ENCODE results near the gene PITX2. TPM values are rescaled to one million over a fixed set of nuclear protein-coding genes. Genes with fewer than 3 reads are reported as not detected.

The PITX2 gene
- polyA plus RNA-seq, 4 donors, result 6.5 to 34.3 (median 11.0) TPM

- FAIRE-seq (no peak), DNase-seq (peak in 1 of 2 donors; percentile 45)
- 17 to 38% (median 28%) methylated on average over 23 of the region's 23 CpGs for WGBS, 3 donors
- Histone ChIP-seq H3K4me3 (ENCODE audit: low read depth in 1 of 3, low read length in 3 of 3) (peak overlapping the region in 2 of 3 donors; percentile 25 to 39), H3K36me3 (ENCODE audit: control insufficient read depth in 3 of 3, insufficient read depth in 2 of 3, low read depth in 1 of 3, low read length in 3 of 3) (peaks cover 0 to 9% (median 0%) of the 10 kb centered on the region in 3 donors), H3K27me3 (ENCODE audit: control insufficient read depth in 3 of 3, insufficient read depth in 3 of 3, low read length in 3 of 3) (peaks cover 0 to 65% (median 43%) of the 10 kb centered on the region in 3 donors), H3K27ac (ENCODE audit: low read depth in 1 of 3, low read length in 2 of 3) (peak overlapping the region in 1 of 3 donors; percentile 13), H3K4me1 (ENCODE audit: control insufficient read depth in 3 of 3, insufficient read depth in 2 of 3, low read depth in 1 of 3, low read length in 2 of 3) (peaks cover 0 to 11% (median 0%) of the 10 kb centered on the region in 3 donors), H3K9me3 (ENCODE audit: control insufficient read depth in 2 of 2, insufficient read depth in 1 of 2, low read depth in 1 of 2, low read length in 1 of 2) (no peaks in the 10 kb centered on the region)
Measured at GRCh38 chr4:110612631-110613269, 10.1 kb downstream of the PITX2 start.

- peaks cover 0 to 9% (median 0%) of the 10 kb centered on the region in 3 donors for H3K36me3 ChIP-seq (ENCODE audit: control insufficient read depth in 3 of 3, insufficient read depth in 2 of 3, low read depth in 1 of 3, low read length in 3 of 3)
- FAIRE-seq (no peak), DNase-seq (no peak)
- peaks cover 0 to 11% (median 0%) of the 10 kb centered on the region in 3 donors for H3K4me1 ChIP-seq (ENCODE audit: control insufficient read depth in 3 of 3, insufficient read depth in 2 of 3, low read depth in 1 of 3, low read length in 2 of 3)
- peak overlapping the region in 2 of 3 donors; percentile 39 to 41 for H3K4me3 ChIP-seq (ENCODE audit: low read depth in 1 of 3, low read length in 3 of 3)
- peak overlapping the region in 2 of 3 donors; percentile 71 to 78 for H3K27ac ChIP-seq (ENCODE audit: low read depth in 1 of 3, low read length in 2 of 3)
- H3K27me3 ChIP-seq (ENCODE audit: control insufficient read depth in 3 of 3, insufficient read depth in 3 of 3, low read length in 3 of 3), result peaks cover 0 to 62% (median 43%) of the 10 kb centered on the region in 3 donors
- H3K9me3 ChIP-seq (ENCODE audit: control insufficient read depth in 2 of 2, insufficient read depth in 1 of 2, low read depth in 1 of 2, low read length in 1 of 2), result no peaks in the 10 kb centered on the region
- WGBS, 3 donors, result 13 to 22% (median 18%) methylated on average over 30 of the region's 30 CpGs
Measured at GRCh38 chr4:110611968-110612447, 10.9 kb downstream of the PITX2 start.

- Histone ChIP-seq H3K27me3 (ENCODE audit: control insufficient read depth in 3 of 3, insufficient read depth in 3 of 3, low read length in 3 of 3) (peaks cover 0 to 56% (median 40%) of the 10 kb centered on the region in 3 donors), H3K4me1 (ENCODE audit: control insufficient read depth in 3 of 3, insufficient read depth in 2 of 3, low read depth in 1 of 3, low read length in 2 of 3) (peaks cover 0 to 11% (median 0%) of the 10 kb centered on the region in 3 donors), H3K4me3 (ENCODE audit: low read depth in 1 of 3, low read length in 3 of 3) (peak overlapping the region in 2 of 3 donors; percentile 39 to 42), H3K27ac (ENCODE audit: low read depth in 1 of 3, low read length in 2 of 3) (peak overlapping the region in 2 of 3 donors; percentile 71 to 78), H3K36me3 (ENCODE audit: control insufficient read depth in 3 of 3, insufficient read depth in 2 of 3, low read depth in 1 of 3, low read length in 3 of 3) (peaks cover 0 to 9% (median 0%) of the 10 kb centered on the region in 3 donors), H3K9me3 (ENCODE audit: control insufficient read depth in 2 of 2, insufficient read depth in 1 of 2, low read depth in 1 of 2, low read length in 1 of 2) (no peaks in the 10 kb centered on the region)
- 3 to 9% (median 5%) methylated on average over 40 to 54 of the region's 54 CpGs for WGBS, 3 donors
- FAIRE-seq (no peak), DNase-seq (peak; percentile 95)
Measured at GRCh38 chr4:110610940-110611831, 11.7 kb downstream of the PITX2 start.

- FAIRE-seq (no peak), DNase-seq (no peak)
- peak overlapping the region in 2 of 3 donors; percentile 39 to 42 for H3K4me3 ChIP-seq (ENCODE audit: low read depth in 1 of 3, low read length in 3 of 3)
- H3K9me3 ChIP-seq (ENCODE audit: control insufficient read depth in 2 of 2, insufficient read depth in 1 of 2, low read depth in 1 of 2, low read length in 1 of 2), result no peaks in the 10 kb centered on the region
- 8 to 17% (median 10%) methylated on average over 20 of the region's 20 CpGs for WGBS, 3 donors
- peaks cover 0 to 9% (median 0%) of the 10 kb centered on the region in 3 donors for H3K36me3 ChIP-seq (ENCODE audit: control insufficient read depth in 3 of 3, insufficient read depth in 2 of 3, low read depth in 1 of 3, low read length in 3 of 3)
- H3K27ac ChIP-seq (ENCODE audit: low read depth in 1 of 3, low read length in 2 of 3), result peak overlapping the region in 2 of 3 donors; percentile 51 to 78
- peaks cover 0 to 50% (median 36%) of the 10 kb centered on the region in 3 donors for H3K27me3 ChIP-seq (ENCODE audit: control insufficient read depth in 3 of 3, insufficient read depth in 3 of 3, low read length in 3 of 3)
- peaks cover 0 to 11% (median 0%) of the 10 kb centered on the region in 3 donors for H3K4me1 ChIP-seq (ENCODE audit: control insufficient read depth in 3 of 3, insufficient read depth in 2 of 3, low read depth in 1 of 3, low read length in 2 of 3)
Measured at GRCh38 chr4:110610620-110610939, 12.3 kb downstream of the PITX2 start.

GRCh38 chr4:110609044-110609750 lies 13.7 kb downstream of the PITX2 start:
- FAIRE-seq, result no peak
- peaks cover 0 to 11% (median 0%) of the 10 kb centered on the region in 3 donors for H3K4me1 ChIP-seq (ENCODE audit: control insufficient read depth in 3 of 3, insufficient read depth in 2 of 3, low read depth in 1 of 3, low read length in 2 of 3)
- 43 to 57% (median 53%) methylated on average over 6 of the region's 6 CpGs for WGBS, 3 donors
- H3K27me3 ChIP-seq (ENCODE audit: control insufficient read depth in 3 of 3, insufficient read depth in 3 of 3, low read length in 3 of 3), result peaks cover 0 to 37% (median 34%) of the 10 kb centered on the region in 3 donors
- no peaks in the 10 kb centered on the region for H3K9me3 ChIP-seq (ENCODE audit: control insufficient read depth in 2 of 2, insufficient read depth in 1 of 2, low read depth in 1 of 2, low read length in 1 of 2)
- peak in 1 of 2 donors; percentile 16 for DNase-seq
- no peak overlapping the region for H3K27ac ChIP-seq (ENCODE audit: low read depth in 1 of 3, low read length in 2 of 3)
- H3K36me3 ChIP-seq (ENCODE audit: control insufficient read depth in 3 of 3, insufficient read depth in 2 of 3, low read depth in 1 of 3, low read length in 3 of 3), result peaks cover 0 to 9% (median 0%) of the 10 kb centered on the region in 3 donors
- H3K4me3 ChIP-seq (ENCODE audit: low read depth in 1 of 3, low read length in 3 of 3), result no peak overlapping the region

- FAIRE-seq, result no peak
- WGBS, 3 donors, result 6 to 46% (median 25%) methylated on average over 1 of the region's 1 CpG
Measured at GRCh38 chr4:110605077-110605476, 17.8 kb downstream of the PITX2 start.

GRCh38 chr4:110602061-110602460 lies 20.8 kb downstream of the PITX2 start:
- Histone ChIP-seq H3K27me3 (ENCODE audit: control insufficient read depth in 3 of 3, insufficient read depth in 3 of 3, low read length in 3 of 3) (no peaks in the 10 kb centered on the region), H3K4me1 (ENCODE audit: control insufficient read depth in 3 of 3, insufficient read depth in 2 of 3, low read depth in 1 of 3, low read length in 2 of 3) (no peaks in the 10 kb centered on the region), H3K27ac (ENCODE audit: low read depth in 1 of 3, low read length in 2 of 3) (no peak overlapping the region), H3K4me3 (ENCODE audit: low read depth in 1 of 3, low read length in 3 of 3) (no peak overlapping the region), H3K36me3 (ENCODE audit: control insufficient read depth in 3 of 3, insufficient read depth in 2 of 3, low read depth in 1 of 3, low read length in 3 of 3) (no peaks in the 10 kb centered on the region), H3K9me3 (ENCODE audit: control insufficient read depth in 2 of 2, insufficient read depth in 1 of 2, low read depth in 1 of 2, low read length in 1 of 2) (no peaks in the 10 kb centered on the region)
- 89 to 98% (median 97%) methylated on average over 2 of the region's 2 CpGs for WGBS, 3 donors
- FAIRE-seq, result no peak
- no peak for DNase-seq

More at GRCh38 chr4:110605077-110605476, 17.8 kb downstream of the PITX2 start:
- Histone ChIP-seq H3K9me3 (ENCODE audit: control insufficient read depth in 2 of 2, insufficient read depth in 1 of 2, low read depth in 1 of 2, low read length in 1 of 2) (no peaks in the 10 kb centered on the region), H3K27me3 (ENCODE audit: control insufficient read depth in 3 of 3, insufficient read depth in 3 of 3, low read length in 3 of 3) (peaks cover 0 to 7% (median 5%) of the 10 kb centered on the region in 3 donors), H3K27ac (ENCODE audit: low read depth in 1 of 3, low read length in 2 of 3) (no peak overlapping the region), H3K4me3 (ENCODE audit: low read depth in 1 of 3, low read length in 3 of 3) (no peak overlapping the region), H3K4me1 (ENCODE audit: control insufficient read depth in 3 of 3, insufficient read depth in 2 of 3, low read depth in 1 of 3, low read length in 2 of 3) (peaks cover 0 to 4% (median 0%) of the 10 kb centered on the region in 3 donors), H3K36me3 (ENCODE audit: control insufficient read depth in 3 of 3, insufficient read depth in 2 of 3, low read depth in 1 of 3, low read length in 3 of 3) (no peaks in the 10 kb centered on the region)
- peak in 1 of 2 donors; percentile 60 for DNase-seq

GRCh38 chr4:110597582-110597981 lies 25.3 kb downstream of the PITX2 start:
- Histone ChIP-seq H3K4me1 (ENCODE audit: control insufficient read depth in 3 of 3, insufficient read depth in 2 of 3, low read depth in 1 of 3, low read length in 2 of 3) (no peaks in the 10 kb centered on the region), H3K27me3 (ENCODE audit: control insufficient read depth in 3 of 3, insufficient read depth in 3 of 3, low read length in 3 of 3) (no peaks in the 10 kb centered on the region), H3K36me3 (ENCODE audit: control insufficient read depth in 3 of 3, insufficient read depth in 2 of 3, low read depth in 1 of 3, low read length in 3 of 3) (no peaks in the 10 kb centered on the region), H3K9me3 (ENCODE audit: control insufficient read depth in 2 of 2, insufficient read depth in 1 of 2, low read depth in 1 of 2, low read length in 1 of 2) (peaks cover 0 to 3% of the 10 kb centered on the region in 2 donors), H3K27ac (ENCODE audit: low read depth in 1 of 3, low read length in 2 of 3) (no peak overlapping the region), H3K4me3 (ENCODE audit: low read depth in 1 of 3, low read length in 3 of 3) (no peak overlapping the region)
- DNase-seq (no peak), FAIRE-seq (no peak)

Data from small intestine (tissue), 7 donors.